Endometrial microvascular endothelial cells (primary cell): ENCODE results near the gene MAJIN. TPM values are rescaled to one million over a fixed set of nuclear protein-coding genes. Genes with fewer than 3 reads are reported as not detected.

Experiments
- in situ Hi-C: cut with HindIII; loops from 2 replicates; pipeline ENCODE4 v1.10.0; 2017; ENCODE audit warnings: low sequenced_read_pairs, low pct_unique_long_range_greater_than_20kb; ENCODE audit errors: inconsistent ontology term
- total RNA-seq: library from RNA; depleted of rRNA; stranded (reverse); fragments of >200 nt; gene quantifications from one replicate; pipeline ENCODE4 v1.2.3, GENCODE V29; 2015; ENCODE audit errors: inconsistent ontology term

The MAJIN gene
- total RNA-seq, 1 donor from 2014 or later: not detected

DNA sequence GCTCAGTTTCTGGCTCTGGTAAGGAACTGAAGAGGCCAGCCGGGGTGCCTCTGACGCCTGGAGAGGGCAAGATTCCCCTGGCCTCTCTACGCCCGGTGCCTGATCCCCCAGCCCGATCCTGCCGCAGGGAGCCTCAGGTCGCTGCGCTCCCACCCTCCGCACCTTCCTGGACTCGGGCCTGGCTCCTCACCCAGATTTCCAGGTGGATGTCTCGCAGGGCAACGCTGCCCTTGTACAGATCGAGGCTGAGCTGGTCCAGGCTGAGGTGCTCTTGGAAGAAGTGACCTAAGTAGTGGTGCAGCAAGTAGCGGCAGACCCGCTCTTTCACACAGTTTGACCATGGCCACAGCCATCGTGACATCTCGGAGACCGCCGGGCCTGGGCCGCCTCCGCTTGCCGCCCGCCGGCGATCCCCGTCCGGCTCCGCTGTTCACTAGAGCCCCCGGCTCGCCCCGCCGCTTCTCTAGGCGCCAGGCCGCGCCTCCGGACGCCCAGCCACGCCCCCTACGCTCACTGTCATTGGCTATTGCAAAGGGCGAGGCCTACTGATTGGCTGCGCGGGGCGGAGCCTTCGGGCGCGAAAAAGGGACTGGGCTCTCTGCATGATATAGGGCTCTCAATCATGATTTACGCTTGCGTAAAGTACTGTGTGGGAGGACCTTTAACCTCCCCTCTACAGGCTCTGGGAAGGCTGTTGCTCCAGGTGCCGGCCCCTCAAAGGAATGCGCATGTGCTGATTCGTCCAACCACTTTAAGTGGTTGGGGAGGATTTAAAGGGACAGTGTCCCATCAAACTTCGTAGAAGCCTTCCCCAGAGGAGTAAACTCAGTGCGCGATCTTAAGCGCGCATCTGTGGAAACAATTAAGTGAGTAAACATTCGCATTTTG, 54.9 kb downstream of the MAJIN start, which contains the start of gene ATG2A:
ATG2A (minus strand) TSS at position 435 of the 888 bp plus-strand sequence; CDS start at position 361, 74 bp downstream.
- in situ Hi-C loops: no loop called here

DNA sequence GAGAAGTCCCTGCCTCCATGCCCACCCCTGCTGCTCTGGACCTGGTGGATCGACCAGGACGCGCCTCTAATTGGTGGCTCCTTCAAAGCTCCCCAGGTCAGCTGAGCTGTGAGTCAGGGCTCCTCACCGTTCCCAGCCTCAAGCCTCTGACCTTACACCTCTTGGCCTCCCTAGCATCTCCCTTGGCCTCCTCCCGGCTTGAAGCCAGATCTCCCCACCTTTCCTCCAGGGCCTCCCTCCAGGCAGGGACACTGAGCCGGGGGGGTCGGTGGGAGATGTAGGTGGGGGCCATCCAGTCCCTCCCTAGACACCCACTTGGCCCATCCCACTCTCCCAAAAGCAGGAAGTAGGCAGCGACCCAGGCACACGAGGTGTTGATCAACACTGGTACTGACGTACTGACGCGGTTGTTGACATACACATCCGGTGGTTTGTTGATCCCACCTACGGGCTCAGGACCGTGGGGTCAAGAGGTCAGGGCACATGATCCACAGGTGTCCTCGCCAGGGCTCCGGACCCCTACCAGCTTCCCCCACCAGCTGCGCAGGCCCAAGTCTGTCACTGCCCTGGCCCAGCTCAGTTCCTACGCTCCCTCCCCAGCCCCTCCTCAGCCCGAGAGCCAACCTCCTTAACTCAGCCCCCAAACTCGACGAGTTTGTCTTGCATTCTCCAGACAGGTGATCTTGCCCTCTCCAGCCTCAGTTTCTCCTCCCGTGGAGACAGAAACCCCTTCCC, 55.7 kb downstream of the MAJIN start:
- in situ Hi-C loops: no loop called here

DNA sequence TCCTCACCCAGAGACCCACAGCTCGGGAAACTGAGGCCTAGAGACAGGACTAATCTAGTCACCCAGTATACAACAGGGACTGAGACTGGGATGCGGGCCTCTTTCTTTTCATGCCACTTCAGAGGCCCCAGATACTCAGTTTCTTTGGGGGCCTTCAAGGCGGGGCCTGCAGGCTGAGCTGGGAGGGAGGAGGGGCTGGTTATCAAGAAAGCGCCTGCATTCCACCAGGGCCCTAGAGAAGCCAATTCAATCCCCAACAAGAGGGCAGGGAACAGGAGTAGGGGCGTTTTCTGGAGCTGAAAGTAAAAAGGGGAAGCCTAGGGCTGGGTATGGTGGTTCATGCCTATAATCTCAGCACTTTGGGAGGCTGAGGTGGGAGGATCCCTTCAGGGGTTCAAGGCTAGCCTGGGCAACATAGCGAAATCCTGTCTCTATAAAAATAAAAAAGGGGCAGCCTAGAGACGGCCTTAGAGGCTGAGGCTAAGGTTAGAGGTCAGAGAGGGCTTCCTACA, 56.5 kb downstream of the MAJIN start:
- in situ Hi-C loops: no loop called here

DNA sequence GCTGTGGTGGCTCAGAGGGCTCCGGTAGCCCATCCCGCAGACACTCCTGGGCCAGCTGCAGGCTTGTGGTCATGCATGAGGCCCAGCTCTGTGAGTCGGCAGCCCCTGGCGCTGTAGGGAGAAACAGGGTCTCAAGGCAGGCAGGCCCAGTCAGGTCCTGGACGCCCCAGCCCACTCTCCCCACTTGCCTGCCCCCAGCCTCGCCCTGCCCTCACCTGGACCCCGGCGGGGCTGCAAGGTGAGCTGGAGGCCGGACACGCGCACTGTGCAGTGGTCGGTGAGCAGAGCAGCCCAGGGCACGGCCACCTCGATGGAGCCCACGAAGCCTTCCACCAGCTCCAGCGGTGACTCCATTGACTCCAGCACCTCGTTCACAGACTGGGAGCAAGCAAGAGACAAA, 57.8 kb downstream of the MAJIN start:
- in situ Hi-C loops: no loop called here

DNA sequence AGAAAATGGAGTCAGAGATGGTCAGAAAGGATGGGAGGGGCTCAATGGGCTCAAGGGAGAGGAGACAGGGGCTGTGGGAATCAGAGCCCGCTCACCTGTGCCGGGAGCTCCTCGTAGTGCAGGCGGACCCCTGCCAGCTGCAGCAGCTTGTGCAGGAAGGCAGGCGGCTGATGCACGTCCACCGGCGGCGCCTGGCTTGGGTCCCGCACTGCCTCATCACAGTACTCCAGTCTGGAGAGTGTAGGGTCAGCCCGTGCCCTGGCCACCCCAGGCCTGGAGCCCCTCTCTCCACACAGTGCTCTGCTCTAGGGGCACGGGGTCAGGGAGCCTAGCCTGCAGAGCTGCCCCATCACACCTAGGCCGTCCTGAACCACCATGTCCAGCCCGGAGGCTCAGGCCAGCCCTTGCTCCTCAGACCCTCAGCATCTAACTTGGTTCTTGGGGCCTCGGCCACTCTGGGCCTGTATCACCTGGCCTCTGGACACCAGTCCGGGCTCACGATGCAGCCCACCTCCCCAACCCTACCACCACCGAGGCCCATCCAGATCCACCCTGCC, 58.7 kb downstream of the MAJIN start:
- in situ Hi-C loops: no loop called here

DNA sequence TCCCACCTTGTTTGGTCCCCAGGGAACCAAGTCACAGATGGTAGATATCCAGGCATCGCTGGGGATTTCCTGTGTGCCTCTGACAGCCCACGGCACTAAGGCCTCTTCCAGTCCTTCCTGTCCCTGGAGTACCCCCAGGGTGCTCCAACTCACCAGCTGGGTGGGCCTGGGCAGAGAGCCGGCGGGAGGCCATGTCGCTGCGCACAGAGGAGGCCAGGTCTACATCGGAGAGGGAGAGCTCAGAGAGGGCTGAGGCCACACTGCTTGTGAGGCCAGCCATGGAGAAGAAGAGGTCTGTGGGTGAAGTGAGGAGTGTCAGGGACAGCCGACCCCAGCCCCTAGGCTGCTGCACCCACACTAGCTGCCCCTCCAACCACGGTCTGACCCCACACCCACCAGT, 60.2 kb downstream of the MAJIN start:
- in situ Hi-C loops: no loop called here

DNA sequence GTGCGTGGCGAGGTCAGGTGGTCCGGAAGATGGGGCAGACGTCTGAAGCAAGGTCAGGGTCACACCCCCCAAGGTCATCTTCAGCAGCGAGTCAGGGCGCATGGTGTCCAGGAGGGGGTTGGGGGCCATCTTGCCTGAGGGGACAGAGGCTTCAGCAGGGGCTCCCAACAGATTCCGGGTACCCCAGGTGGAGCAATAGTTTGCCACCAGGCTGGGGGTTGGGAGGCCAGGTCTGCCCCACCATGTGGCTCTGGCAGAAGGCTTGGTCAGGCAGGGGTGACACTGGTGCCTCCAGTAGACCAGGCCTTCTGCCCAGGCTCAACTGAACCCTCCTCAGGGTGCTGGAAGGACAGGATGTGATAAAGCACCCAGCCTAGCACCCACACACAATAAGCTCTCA, 60.8 kb downstream of the MAJIN start:
- in situ Hi-C loops: no loop called here

DNA sequence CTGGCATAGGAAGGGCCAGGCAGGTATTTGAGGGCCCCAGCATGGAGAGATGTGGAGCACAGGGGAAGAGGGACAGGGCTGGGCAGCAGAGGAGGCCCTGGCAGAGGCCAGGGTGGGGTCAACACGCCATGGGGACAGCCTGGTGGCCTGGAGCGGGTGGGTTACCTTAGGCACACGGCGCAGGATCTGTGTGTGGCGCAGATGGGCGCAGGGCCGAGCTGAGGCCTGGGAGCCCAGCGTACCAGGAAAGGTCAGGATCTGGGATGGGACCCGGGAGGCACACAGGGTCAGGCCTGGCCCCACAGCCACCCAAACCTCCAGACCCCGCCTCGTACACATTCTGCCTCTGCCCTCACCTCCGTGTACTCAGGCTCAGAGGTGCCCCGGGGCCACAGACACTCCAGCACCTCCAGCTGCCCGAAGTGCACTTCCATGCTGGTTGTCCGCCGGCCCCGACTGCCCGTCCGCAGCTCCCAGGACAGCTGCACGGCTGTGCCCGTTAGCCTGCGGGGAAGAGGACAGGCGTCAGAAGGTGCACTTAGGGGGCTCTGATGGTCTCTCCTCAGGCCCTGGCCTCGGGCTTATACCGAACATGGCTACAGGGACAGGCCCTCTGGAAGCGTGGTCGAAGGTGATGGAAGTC, 61.3 kb downstream of the MAJIN start:
- in situ Hi-C loops: no loop called here

DNA sequence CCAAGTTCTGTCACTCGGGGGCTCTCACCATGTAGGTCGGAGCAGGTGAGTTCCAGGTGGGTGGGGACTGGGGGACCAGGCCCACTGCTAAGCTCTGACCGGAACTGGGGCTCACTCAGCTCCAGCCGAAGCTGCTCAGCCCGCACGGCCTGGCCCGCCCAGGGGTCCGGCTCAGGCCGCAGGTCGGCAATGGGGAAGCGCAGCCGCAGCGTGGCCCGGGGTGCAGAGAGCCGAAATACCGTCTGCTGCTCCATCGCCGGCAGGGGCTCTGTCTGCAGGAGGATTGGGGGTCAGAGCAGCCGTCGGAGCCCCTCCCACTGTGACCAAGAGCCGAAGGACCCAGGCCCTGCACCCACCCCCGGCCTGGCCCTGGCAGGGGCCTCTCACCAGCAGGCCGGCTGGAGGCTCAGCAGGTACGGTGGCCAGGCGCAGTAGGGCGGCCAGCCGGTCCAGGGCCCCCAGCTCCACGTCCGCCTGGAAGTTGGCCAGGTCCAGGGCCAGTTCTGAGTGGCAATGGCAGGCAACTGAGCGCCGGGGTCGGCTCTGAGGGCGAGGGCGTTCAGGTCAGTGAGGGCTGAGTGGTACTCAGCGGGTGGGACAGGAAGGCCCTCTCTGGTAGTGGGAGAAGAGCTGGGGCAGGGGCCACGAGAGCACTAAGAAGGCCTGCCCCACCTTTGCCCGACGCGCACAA, 62.1 kb downstream of the MAJIN start:
- in situ Hi-C loops: no loop called here

- in situ Hi-C loops: no loop called here
Observed at GRCh38 chr11:64908766-64909165, 63.1 kb downstream of the MAJIN start.

- in situ Hi-C loops: no loop called here
Observed at GRCh38 chr11:64906314-64906635, 65.6 kb downstream of the MAJIN start.

- in situ Hi-C loops: no loop called here
Observed at GRCh38 chr11:64905516-64906313, 66.2 kb downstream of the MAJIN start.

GRCh38 chr11:64903291-64903833, 68.5 kb downstream of the MAJIN start:
- in situ Hi-C loops: no loop called here

DNA sequence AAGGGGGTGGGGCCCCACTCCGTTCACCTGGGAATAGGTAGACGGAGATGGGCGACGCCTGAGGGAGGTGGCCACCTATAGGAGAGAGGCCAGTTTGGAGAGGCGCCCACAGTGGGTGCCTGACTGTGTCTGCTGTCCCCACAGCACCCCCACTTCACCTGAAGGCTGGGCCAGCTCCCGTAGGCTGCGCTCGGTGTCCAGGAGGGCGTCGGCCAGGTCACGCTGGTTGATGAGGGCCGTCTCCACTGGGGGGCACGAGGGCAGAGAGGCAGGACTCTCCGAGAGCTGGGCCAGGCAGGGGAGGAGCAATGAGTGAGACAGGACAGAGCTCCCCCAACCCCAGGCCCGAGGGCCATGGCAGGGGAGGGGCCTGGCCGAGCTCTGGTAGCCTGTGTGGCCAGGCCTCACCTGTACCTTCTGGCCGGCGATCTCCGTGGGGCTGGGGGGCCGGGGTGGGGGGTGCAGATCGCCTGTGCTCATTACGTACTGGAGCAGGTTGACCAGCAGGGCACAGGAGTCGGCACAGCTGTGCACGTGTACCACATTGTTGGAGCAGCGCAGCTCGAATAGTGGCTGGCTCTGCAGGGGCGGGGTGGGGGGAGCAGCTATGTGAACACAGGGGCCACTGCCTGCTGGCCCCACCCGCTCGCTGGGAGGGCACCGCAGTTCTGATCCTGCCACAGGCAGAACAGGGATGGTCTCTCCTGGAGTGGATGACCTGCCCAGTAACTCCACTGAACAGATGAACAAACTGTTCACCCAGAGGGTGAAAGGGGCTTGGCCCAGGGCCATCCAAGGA, 69.6 kb downstream of the MAJIN start:
- in situ Hi-C loops: no loop called here

GRCh38 chr11:64900774-64901173, 71.1 kb downstream of the MAJIN start:
- in situ Hi-C loops: no loop called here

DNA sequence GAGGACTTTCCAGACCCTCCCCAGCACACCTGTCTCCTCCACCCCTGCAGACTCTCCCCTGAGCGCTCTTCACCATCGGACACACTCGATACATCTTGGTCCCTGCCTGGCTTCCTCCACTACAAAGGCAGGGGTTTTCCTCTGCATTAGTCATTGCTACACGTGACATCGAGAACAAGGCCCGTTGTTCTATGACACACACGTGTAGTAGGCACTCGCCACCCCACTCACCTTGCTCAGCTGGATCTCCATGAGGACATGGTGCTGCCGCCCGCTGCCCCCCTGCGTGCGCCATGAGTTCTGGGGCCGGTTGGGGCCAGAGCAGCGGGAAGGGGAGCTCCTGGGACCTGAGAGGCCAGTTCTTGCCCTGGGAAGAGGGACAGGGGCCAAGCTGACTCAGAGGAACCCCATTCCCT, 71.6 kb downstream of the MAJIN start:
- in situ Hi-C loops: no loop called here

DNA sequence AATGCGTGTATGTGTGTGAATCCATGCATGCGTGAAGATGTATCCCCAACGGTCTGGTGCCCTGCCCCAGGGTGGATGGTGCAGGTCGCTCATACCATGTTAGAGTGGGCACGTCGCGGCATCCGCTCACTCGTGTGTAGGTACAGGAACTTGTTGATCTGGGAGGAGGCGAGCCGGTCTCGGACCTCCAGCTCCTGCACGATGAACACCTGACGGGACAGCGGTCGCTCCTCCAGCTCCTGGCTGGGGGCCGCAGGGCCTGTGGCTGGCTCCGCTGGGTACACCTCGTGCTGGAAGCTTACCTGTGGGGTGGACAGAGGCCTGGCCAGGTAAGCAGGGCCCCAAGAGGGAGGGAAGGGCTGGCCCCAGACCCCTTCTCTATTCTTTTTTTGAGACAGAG, 73.4 kb downstream of the MAJIN start:
- in situ Hi-C loops: loop anchor here (10.0 kb wide), 1 partner anchor 54 kb away; the partner anchor contains the start of gene CDC42BPG
